ENCODE results near the gene OR52B2.

GRCh38 chr11:6199174-6199810 is 29.2 kb upstream of the OR52B2 start, which contains the start of gene OR52W1:
- TF ChIP-seq CTCF (IDR thresholded peaks at IDR 0.05): no peak
- TF ChIP-seq POLR2A (IDR thresholded peaks at IDR 0.05): no peak
